K562 (cell line): ENCODE measurements around the gene LAGE3. TPM values are rescaled to one million over a fixed set of nuclear protein-coding genes. Genes with fewer than 3 reads are reported as not detected.

Experiments
- ATAC-seq: fragments of 200-7000 bp; cut with Tn5 transposase; 3 replicates; pipeline ENCODE4 v1.9.1; 2020; ENCODE audit warnings: moderate library complexity
- BruUV-seq: library from RNA; stranded (reverse); fragments of 400-500 nt; replicated peaks from 2 replicates; lab custom pipeline; 2021; lab: Mats Ljungman, UMichigan
- CTCF ChIA-PET: fragments of 300-600 bp; formaldehyde crosslinking; extraction: SDS; loops from one replicate; lab custom pipeline; 2021; ENCODE audit warnings: low intra/inter-chr PET ratio; lab: Yijun Ruan, JAX
- POLR2A ChIA-PET: fragments of 300-600, 350-650 bp; sonication (Branson Sonifier 250); formaldehyde crosslinking; extraction: SDS; loops from one replicate; lab custom pipeline; 2021; ENCODE audit warnings: antibody characterized with exemption, inconsistent platforms; lab: Yijun Ruan, JAX
- DNase-seq, 4 experiments: peaks; one replicate each; pipeline versions ENCODE4 v3.0.0 to v3.0.0-alpha.2; 2011 to 2018; ENCODE audit warnings: low spot score in 3 of 4, mixed read lengths in 3 of 4; ENCODE audit errors: extremely low read depth in 1 of 4
- FAIRE-seq: peaks from 2 replicates; lab custom pipeline; 2011; peaks lifted over from hg19 to GRCh38; lab: Jason Lieb, UNC
- H2AFZ ChIP-seq: 2 replicates; pipeline ENCODE4 v1.6.0; 2011; ENCODE audit warnings: low read depth, low read length, control low read depth, inconsistent platforms
- H3K27ac ChIP-seq: fragments of 200-600 bp; 3 replicates; pipeline ENCODE4 v1.8.0; 2011; ENCODE audit warnings: low read depth, mild to moderate bottlenecking, control low read depth, inconsistent platforms, low read length, moderate library complexity, mixed read lengths; ENCODE audit errors: extremely low read depth
- H3K27me3 ChIP-seq, 2 experiments: fragments of 300-600 bp in 1 of 2; 2 replicates in 1 of 2; 3 replicates in 1 of 2; pipeline versions ENCODE4 v1.6.0 to v1.8.0; 2011; ENCODE audit warnings: inconsistent platforms in 2 of 2, low read length in 2 of 2, mild to moderate bottlenecking in 1 of 2, mixed read lengths in 1 of 2, moderate library complexity in 1 of 2; ENCODE audit not compliant: control insufficient read depth in 2 of 2, insufficient read depth in 2 of 2
- H3K36me3 ChIP-seq: fragments of 300-600 bp; 3 replicates; pipeline ENCODE4 v1.8.0; 2011; ENCODE audit warnings: mild to moderate bottlenecking, low read length, inconsistent platforms; ENCODE audit not compliant: control insufficient read depth, insufficient read depth
- H3K4me1 ChIP-seq, 2 experiments: fragments of 200-600 bp in 1 of 2; replicated peaks in 1 of 2; 2 replicates in 1 of 2; 3 replicates in 1 of 2; pipeline versions ENCODE4 v1.5.1 to v1.8.0; 2011; ENCODE audit warnings: inconsistent platforms in 2 of 2, low read length in 2 of 2, mild to moderate bottlenecking in 1 of 2, mixed read lengths in 1 of 2, moderate library complexity in 1 of 2; ENCODE audit not compliant: control insufficient read depth in 2 of 2, insufficient read depth in 2 of 2
- H3K4me2 ChIP-seq: 2 replicates; pipeline ENCODE4 v1.6.1; 2011; ENCODE audit warnings: low read length, control low read depth, inconsistent platforms, mixed read lengths; ENCODE audit not compliant: insufficient read depth
- H3K4me3 ChIP-seq: fragments of 200-600 bp; sonication (generic), shearing (Covaris generic); 2 replicates; pipeline ENCODE4 v1.5.1; 2016; ENCODE audit warnings: control low read depth, inconsistent platforms
- H3K79me2 ChIP-seq: fragments of 200-600 bp; 3 replicates; pipeline ENCODE4 v1.8.0; 2011; ENCODE audit warnings: low read length, inconsistent platforms; ENCODE audit not compliant: control insufficient read depth, insufficient read depth
- H3K9ac ChIP-seq, 2 experiments: 2 replicates each; pipeline versions ENCODE4 v1.6.0 to v1.6.1; 2011; ENCODE audit warnings: low read depth in 2 of 2, low read length in 2 of 2, control low read depth in 1 of 2, inconsistent platforms in 1 of 2, mild to moderate bottlenecking in 1 of 2, mixed read lengths in 1 of 2; ENCODE audit not compliant: insufficient read depth in 1 of 2
- H3K9me1 ChIP-seq: one replicate; pipeline ENCODE4 v1.6.0; 2011; ENCODE audit warnings: inconsistent platforms, mild to moderate bottlenecking, low read length, moderate library complexity; ENCODE audit not compliant: control insufficient read depth, insufficient read depth
- H3K9me3 ChIP-seq: replicated peaks from 2 replicates; pipeline ENCODE4 v1.5.1; 2011; ENCODE audit warnings: low read depth, low read length, inconsistent platforms; ENCODE audit not compliant: control insufficient read depth, insufficient read depth
- H4K20me1 ChIP-seq: replicated peaks from 2 replicates; pipeline ENCODE4 v1.6.1; 2011; ENCODE audit warnings: low read length, inconsistent platforms, mixed read lengths; ENCODE audit not compliant: control insufficient read depth, insufficient read depth
- ELF1 ChIP-seq: fragments of 200-800 bp; sonication (Bioruptor generic); IDR thresholded peaks from 2 replicates; pipeline ENCODE4 v1.6.1; 2016; ENCODE audit warnings: missing genetic modification characterization, missing compliant biosample characterization
- RBBP5 ChIP-seq: fragments of 200-600 bp; sonication (generic); IDR thresholded peaks from 2 replicates; pipeline ENCODE4 v1.6.1; 2012; ENCODE audit warnings: borderline replicate concordance, mild to moderate bottlenecking, low read length, control low read depth, inconsistent platforms; ENCODE audit not compliant: insufficient read depth, poor library complexity, severe bottlenecking
- RBFOX2 ChIP-seq: fragments of 200-400 bp; formaldehyde crosslinking; IDR thresholded peaks from 2 replicates; pipeline ENCODE4 v1.6.1; 2017; ENCODE audit warnings: low read depth, mild to moderate bottlenecking, low read length, moderate library complexity
- ZBTB8A ChIP-seq: fragments of 450-650 bp; IDR thresholded peaks from 2 replicates; pipeline ENCODE4 v1.6.1; 2018; ENCODE audit warnings: mild to moderate bottlenecking, moderate library complexity; ENCODE audit not compliant: partially characterized antibody
- ZNF134 ChIP-seq: fragments of 250-450 bp; sonication (Bioruptor Pico); conservative IDR thresholded peaks from 2 replicates; pipeline ENCODE4 v1.4.0; 2020
- WGBS: fragments of 100-300 bp; shearing (Covaris generic); methylation state at CpG from one replicate; pipeline ENCODE4 v1.1.6; 2016; ENCODE audit warnings: low coverage, mixed read lengths; ENCODE audit not compliant: insufficient coverage; ENCODE audit errors: missing lambda C conversion rate; 5-methylcytosine and 5-hydroxymethylcytosine counted together
- in situ Hi-C: fragments of 300-500 bp; cut with MboI; formaldehyde crosslinking; loops from 4 replicates; pipeline ENCODE4 v1.15.0; 2018; ENCODE audit warnings: inconsistent platforms, mixed read lengths
- intact Hi-C: fragments of 100-400 bp; cut with micrococcal nuclease; formaldehyde crosslinking; loops from 2 replicates; pipeline ENCODE4 v1.14.2; 2022
- polyA plus RNA-seq, 8 experiments: library from polyadenylated mRNA; depleted of rRNA in 4 of 8; stranded (reverse) in 5 of 8; unstranded in 3 of 8; fragments of >200 nt; fragmentation: Nextera tagmentation in 2 of 8; fragmentation: Illumina TruSeq in 1 of 8; extraction: Ambion mirVana in 2 of 8; extraction: Trizol in 1 of 8; gene quantifications; 2 replicates each; pipeline versions ENCODE4 v1.2.1 to v1.2.3, GENCODE V29; 2011 to 2014; ENCODE audit warnings: inconsistent platforms in 1 of 8, missing spikeins in 1 of 8
- total RNA-seq, 7 experiments: library from RNA; depleted of rRNA in 6 of 7; stranded (reverse); fragments of >200 nt in 6 of 7; fragmentation: Illumina TruSeq in 2 of 7; extraction: Trizol in 2 of 7; gene quantifications; 2 replicates each; pipeline versions ENCODE4 v1.2.1 to v1.2.3, GENCODE V29; 2011 to 2021; ENCODE audit warnings: low replicate concordance in 1 of 7

LAGE3 gene
- total and polyA plus RNA-seq, 9 of the 15 experiments (the other 6 are each of a cell fraction or from before 2014, with no cell fraction given) = 28.2 to 125 (median 35.8) TPM

DNA sequence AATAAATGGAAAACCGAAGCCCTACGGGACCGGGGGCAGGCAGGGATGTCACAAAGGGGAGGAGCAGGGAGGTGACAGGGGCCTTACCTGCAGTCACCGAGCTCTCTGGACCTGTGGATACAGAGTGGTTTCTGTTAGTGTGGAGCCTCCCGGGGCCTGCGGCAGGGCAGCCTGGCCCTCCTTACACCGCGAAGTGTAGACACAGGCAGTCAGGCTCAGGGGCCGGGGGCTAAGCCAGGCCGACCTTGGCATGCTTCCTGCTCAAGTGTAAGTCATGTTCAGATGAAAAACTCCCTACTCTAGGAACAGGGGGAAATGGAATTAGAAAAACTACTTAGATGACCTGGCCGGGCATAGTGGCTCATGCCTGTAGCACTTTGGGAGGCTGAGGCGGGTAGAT, 32.7 kb upstream of the LAGE3 start:
- DNase-seq = no peak
- Histone ChIP-seq H3K36me3 (peaks cover 50% of the 10 kb centered on the region; the same call in 2 of the 3 replicates), H3K27ac (peak overlapping the region; percentile 39; the same call in 2 of the 3 replicates), H3K79me2 (peaks cover 25% of the 10 kb centered on the region), H3K4me2 (no peak overlapping the region)
- intact Hi-C loops (no loop called here), in situ Hi-C loops (no loop called here)
- POLR2A ChIA-PET = interaction anchor here (1.1 kb wide), 1 partner anchor 10 kb away, joined by 4 read pairs; no protein-coding TSS in a partner anchor
- TF ChIP-seq ZBTB8A (no peak), RBBP5 (no peak), RBFOX2 (0 out of 2 replicates have a peak, but pooled peaks have one; percentile 24)
- TF ChIP-seq, all 486 proteins: peak for 1
- no peak for ATAC-seq
- no peak overlapping the region for H3K4me3 ChIP-seq
- CTCF ChIA-PET = no interaction called here
- BruUV-seq = no TSS peak
- no peaks in the 10 kb centered on the region for H3K9me3 ChIP-seq
- WGBS = 88% methylated on average over 11 of the region's 12 CpGs
- H3K9ac ChIP-seq = peak overlapping the region in 1 of 2 experiments; percentile 85; a peak in 1 of 4 replicates
- no peaks in the 10 kb centered on the region; the same call in 1 of the 2 replicates for H4K20me1 ChIP-seq
- no peak for FAIRE-seq
- no peaks in the 10 kb centered on the region for H3K9me1 ChIP-seq
- H3K4me1 ChIP-seq = peaks cover 9 to 29% of the 10 kb centered on the region in 2 experiments; a peak in 4 of 5 replicates
- no peaks in the 10 kb centered on the region for H3K27me3 ChIP-seq
- no peak overlapping the region for H2AFZ ChIP-seq

DNA sequence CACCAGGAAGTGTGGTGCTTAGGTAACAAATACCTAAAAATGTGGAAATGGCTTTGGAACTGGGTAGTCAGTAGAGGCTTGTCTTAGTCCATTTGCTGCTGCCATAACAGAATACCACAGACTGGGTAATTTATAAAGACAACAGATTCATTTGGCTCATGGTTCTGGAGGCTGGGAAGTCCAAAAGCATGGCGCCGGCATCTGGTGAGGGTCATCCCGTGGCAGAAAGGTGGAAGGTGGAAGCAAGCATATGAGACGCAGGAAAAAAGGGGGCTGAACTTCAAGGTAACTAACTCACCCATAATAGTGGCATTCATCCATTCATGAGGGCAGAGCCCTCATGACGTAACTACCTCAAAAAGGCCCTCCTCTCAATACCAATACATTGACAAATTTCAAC, 30.4 kb upstream of the LAGE3 start:
- Histone ChIP-seq H3K79me2 (peaks cover 7% of the 10 kb centered on the region; the same call in 1 of the 3 replicates), H3K4me3 (no peak overlapping the region), H4K20me1 (no peaks in the 10 kb centered on the region; the same call in 1 of the 2 replicates), H2AFZ (no peak overlapping the region), H3K4me2 (no peak overlapping the region), H3K27me3 (no peaks in the 10 kb centered on the region), H3K9me3 (no peaks in the 10 kb centered on the region; the same call in 1 of the 2 replicates), H3K9me1 (no peaks in the 10 kb centered on the region), H3K27ac (no peak overlapping the region), H3K36me3 (peaks cover 68% of the 10 kb centered on the region; the same call in 2 of the 3 replicates), H3K4me1 (peaks cover 6 to 12% of the 10 kb centered on the region in 2 experiments; a peak in 3 of 5 replicates), H3K9ac (no peak overlapping the region)
- FAIRE-seq (no peak), DNase-seq (no peak), ATAC-seq (no peak)
- BruUV-seq = no TSS peak
- intact Hi-C loops = no loop called here
- POLR2A ChIA-PET = no interaction called here
- TF ChIP-seq ELF1 (tag) (no peak), ZNF134 (0 out of 2 replicates have a peak, but pooled peaks have one; percentile 30)
- 97% methylated on average over 5 of the region's 5 CpGs for WGBS
- in situ Hi-C loops = no loop called here
- CTCF ChIA-PET = no interaction called here
